Cardiac septum (tissue), 1 donor: Measurements from ENCODE around the gene SLC15A2. TPM values are rescaled to one million over a fixed set of nuclear protein-coding genes. Genes with fewer than 3 reads are reported as not detected.
A peak's percentile ranks its signal among the peaks of the same experiment; 100 is the strongest.
"Not testable (repeated sequence)": the region's sequence is repeated elsewhere in the genome, so short reads cannot be mapped to it uniquely, and the experiment has no call there.

Source experiments
- DNase-seq: peaks from one replicate; pipeline ENCODE4 v3.0.0-alpha.2; 2020; ENCODE audit warnings: low spot score
- intact Hi-C: fragments of 100-400 bp; cut with DNase I; formaldehyde crosslinking; loops from one replicate; pipeline ENCODE4 v1.14.0; 2022
- long read RNA-seq: library from polyadenylated mRNA; unstranded; transcript quantifications from one replicate; pipeline ENCODE4 v2.0.0, GENCODE V29; 2021
- total RNA-seq: library from RNA; stranded (reverse); fragmentation: NEBNext Ultra II Directional; extraction: Animal tissue kit (Norgen Biotek cat#: 25700); gene quantifications from one replicate; pipeline ENCODE4 v1.2.1, GENCODE V29; 2021
- donor health status: DM: no; HTN: no; CAD: no.

SLC15A2 gene, protein sequence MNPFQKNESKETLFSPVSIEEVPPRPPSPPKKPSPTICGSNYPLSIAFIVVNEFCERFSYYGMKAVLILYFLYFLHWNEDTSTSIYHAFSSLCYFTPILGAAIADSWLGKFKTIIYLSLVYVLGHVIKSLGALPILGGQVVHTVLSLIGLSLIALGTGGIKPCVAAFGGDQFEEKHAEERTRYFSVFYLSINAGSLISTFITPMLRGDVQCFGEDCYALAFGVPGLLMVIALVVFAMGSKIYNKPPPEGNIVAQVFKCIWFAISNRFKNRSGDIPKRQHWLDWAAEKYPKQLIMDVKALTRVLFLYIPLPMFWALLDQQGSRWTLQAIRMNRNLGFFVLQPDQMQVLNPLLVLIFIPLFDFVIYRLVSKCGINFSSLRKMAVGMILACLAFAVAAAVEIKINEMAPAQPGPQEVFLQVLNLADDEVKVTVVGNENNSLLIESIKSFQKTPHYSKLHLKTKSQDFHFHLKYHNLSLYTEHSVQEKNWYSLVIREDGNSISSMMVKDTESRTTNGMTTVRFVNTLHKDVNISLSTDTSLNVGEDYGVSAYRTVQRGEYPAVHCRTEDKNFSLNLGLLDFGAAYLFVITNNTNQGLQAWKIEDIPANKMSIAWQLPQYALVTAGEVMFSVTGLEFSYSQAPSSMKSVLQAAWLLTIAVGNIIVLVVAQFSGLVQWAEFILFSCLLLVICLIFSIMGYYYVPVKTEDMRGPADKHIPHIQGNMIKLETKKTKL
- 0.92 TPM for total RNA-seq
- long read RNA-seq = 0 reads

DNA sequence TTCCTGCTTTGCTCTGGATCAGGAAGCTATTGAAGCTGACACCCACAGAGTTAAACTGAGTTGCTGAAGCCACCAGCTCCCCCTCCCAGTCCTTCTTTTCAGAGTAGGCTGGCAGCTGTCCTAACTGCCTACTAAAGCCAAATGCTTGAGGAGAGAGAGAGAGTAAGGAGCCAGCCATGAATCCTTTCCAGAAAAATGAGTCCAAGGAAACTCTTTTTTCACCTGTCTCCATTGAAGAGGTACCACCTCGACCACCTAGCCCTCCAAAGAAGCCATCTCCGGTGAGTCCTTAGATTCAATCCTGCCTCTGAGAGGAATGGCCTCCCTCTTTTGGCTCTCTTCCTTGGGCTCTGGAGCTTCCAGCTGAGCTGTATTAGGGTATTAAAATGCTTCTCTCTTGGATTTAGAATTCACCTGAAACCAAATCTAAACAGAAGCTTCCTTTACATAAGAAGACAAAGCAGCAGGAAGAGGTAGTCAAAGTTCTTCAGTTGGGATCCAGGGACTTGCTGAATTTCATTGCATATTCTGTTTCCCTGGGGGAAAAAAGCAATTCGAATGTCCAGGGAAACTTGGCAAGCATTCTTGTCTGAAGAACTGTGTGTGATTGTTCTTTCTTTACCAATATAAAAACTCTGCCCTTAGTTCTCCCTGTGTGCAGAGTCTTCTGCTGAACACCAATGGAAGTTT lies at the start of gene SLC15A2:
TSS of gene SLC15A2 (plus strand) at position 101 of the 690 bp plus-strand sequence. CDS start at position 177, 76 bp downstream.
- intact Hi-C loops = no loop called here
- no peak for DNase-seq

- intact Hi-C loops = no loop called here
- no peak for DNase-seq
Measured at GRCh38 chr3:121844892-121845291, 49.3 kb upstream of the SLC15A2 start.

GRCh38 chr3:121852256-121852655 lies 41.9 kb upstream of the SLC15A2 start:
- no peak for DNase-seq
- intact Hi-C loops = no loop called here

GRCh38 chr3:121855555-121855954 lies 38.6 kb upstream of the SLC15A2 start:
- intact Hi-C loops = no loop called here
- DNase-seq = no peak

DNA sequence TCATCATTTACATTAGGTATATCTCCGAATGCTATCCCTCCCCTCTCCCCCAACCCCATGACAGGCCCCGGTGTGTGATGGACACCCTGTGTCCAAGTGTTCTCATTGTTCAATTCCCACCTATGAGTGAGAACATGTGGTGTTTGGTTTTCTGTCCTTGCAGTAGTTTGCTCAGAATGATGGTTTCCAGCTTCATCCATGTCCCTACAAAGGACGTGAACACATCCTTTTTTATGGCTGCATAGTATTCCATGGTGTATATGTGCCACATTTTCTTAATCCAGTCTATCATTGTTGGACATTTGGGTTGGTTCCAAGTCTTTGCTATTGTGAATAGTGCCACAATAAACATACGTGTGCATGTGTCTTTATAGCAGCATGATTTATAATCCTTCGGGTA lies 36.4 kb upstream of the SLC15A2 start:
- DNase-seq, intact Hi-C loops: not testable (repeated sequence)

DNA sequence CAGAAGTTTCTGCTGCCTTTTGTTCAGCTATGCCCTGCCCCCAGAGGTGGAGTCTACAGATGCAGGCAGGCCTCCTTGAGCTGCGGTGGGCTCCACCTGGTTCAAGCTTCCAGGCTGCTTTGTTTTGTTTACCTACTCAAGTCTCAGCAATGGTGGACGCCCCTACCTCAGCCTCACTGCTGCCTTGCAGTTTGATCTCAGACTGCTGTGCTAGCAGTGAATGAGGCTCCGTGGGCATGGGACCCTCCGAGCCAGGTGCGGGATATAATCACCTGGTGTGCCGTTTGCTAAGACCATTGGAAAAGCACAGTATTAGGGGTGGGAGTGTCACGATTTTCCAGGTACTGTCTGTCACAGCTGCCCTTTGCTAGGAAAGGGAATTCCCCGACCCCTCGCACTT lies 31.0 kb upstream of the SLC15A2 start:
- DNase-seq = peak; percentile 69
- intact Hi-C loops = not testable (repeated sequence)

DNA sequence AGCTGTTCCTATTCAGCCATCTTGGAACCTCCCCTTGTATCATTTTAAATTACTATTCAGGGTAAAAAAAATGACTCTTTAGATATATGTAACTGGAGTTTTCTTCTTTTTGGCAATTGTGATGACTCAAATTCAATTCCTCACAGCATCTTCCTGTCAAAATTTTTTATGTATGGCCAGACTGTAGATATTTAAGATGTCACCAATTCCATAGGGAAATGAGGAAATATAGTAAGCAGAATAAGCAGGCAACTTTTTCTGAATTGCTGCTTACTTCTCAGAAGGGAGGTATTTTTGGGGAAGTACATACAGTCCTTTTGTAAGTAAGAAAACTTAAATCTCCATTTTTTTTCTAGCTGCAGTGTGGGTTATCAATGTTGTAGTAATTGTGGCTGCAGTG lies 30.4 kb upstream of the SLC15A2 start:
- DNase-seq = no peak
- intact Hi-C loops = no loop called here

- DNase-seq = no peak
- intact Hi-C loops = no loop called here
Measured at GRCh38 chr3:121869736-121870135, 24.5 kb upstream of the SLC15A2 start.

DNA sequence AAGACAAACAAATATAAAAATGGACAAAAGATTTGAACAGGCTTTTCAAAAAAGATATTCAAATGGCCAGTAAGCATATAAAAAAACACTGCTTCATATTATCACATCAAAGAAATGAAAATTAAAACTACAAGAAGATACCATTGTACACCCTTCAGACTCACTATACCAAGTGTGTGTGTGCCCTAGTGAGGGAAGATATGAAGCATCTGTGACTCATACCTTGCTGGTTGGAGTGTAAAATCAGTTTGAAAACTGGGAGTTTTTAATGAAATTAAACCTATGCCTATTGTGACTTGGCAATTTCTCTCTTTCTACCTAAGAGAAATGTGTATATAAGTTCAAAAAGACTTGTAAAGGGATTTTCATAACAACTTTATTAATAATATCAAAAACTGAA lies 23.5 kb upstream of the SLC15A2 start:
- no peak for DNase-seq
- intact Hi-C loops = no loop called here

GRCh38 chr3:121871430-121871829 lies 22.8 kb upstream of the SLC15A2 start:
- intact Hi-C loops = no loop called here
- no peak for DNase-seq

DNA sequence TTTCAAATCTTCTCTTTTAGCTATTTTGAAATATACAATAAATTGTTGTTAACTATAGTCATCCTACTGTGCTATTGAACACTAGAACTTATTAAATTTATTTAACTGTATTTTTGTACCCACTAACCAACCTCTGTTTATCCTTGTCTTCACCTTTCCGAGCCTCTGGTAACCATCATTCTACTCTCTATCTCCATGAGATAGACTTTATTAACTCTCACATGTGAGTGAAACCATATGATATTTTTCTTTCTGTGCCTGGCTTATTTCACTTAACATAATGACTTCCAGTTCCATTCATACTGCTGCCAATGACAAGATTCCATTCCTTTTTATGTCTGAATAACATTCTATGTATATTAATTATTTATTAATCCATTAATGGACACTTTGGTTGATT lies 15.8 kb upstream of the SLC15A2 start:
- intact Hi-C loops = no loop called here
- DNase-seq = no peak

DNA sequence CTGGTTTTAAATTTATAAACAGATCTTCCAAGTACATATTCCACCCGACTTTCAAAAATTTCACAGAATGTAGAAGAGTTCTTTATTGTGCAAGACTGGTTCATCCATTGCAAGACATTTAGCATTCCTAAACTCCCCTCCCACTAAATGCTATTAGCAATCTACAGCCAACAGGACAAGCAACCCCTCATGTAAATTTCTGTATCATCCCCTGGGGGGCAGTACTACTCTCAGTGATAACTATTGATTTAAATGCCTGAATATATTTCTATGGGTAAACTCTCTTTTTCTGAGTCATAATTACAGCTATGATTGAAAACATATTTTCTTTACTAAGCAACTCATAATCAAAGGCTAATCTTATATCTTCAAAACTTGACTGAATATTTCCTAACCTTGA lies 10.7 kb upstream of the SLC15A2 start:
- intact Hi-C loops = no loop called here
- no peak for DNase-seq

GRCh38 chr3:121885386-121885785 lies 8.8 kb upstream of the SLC15A2 start:
- DNase-seq = no peak
- intact Hi-C loops = no loop called here

- intact Hi-C loops = no loop called here
- DNase-seq = no peak
Measured at GRCh38 chr3:121895121-121895520, 920 bp downstream of the SLC15A2 start.

GRCh38 chr3:121895736-121896135 lies 1.5 kb downstream of the SLC15A2 start:
- intact Hi-C loops = no loop called here
- no peak for DNase-seq

- DNase-seq = no peak
Measured at GRCh38 chr3:121896823-121897222, 2.6 kb downstream of the SLC15A2 start.

GRCh38 chr3:121897296-121897695 lies 3.1 kb downstream of the SLC15A2 start:
- intact Hi-C loops = no loop called here
- no peak for DNase-seq

More at GRCh38 chr3:121896823-121897222, 2.6 kb downstream of the SLC15A2 start:
- intact Hi-C loops = no loop called here

GRCh38 chr3:121913305-121913990 lies 19.2 kb downstream of the SLC15A2 start:
- intact Hi-C loops = no loop called here
- DNase-seq = no peak

DNA sequence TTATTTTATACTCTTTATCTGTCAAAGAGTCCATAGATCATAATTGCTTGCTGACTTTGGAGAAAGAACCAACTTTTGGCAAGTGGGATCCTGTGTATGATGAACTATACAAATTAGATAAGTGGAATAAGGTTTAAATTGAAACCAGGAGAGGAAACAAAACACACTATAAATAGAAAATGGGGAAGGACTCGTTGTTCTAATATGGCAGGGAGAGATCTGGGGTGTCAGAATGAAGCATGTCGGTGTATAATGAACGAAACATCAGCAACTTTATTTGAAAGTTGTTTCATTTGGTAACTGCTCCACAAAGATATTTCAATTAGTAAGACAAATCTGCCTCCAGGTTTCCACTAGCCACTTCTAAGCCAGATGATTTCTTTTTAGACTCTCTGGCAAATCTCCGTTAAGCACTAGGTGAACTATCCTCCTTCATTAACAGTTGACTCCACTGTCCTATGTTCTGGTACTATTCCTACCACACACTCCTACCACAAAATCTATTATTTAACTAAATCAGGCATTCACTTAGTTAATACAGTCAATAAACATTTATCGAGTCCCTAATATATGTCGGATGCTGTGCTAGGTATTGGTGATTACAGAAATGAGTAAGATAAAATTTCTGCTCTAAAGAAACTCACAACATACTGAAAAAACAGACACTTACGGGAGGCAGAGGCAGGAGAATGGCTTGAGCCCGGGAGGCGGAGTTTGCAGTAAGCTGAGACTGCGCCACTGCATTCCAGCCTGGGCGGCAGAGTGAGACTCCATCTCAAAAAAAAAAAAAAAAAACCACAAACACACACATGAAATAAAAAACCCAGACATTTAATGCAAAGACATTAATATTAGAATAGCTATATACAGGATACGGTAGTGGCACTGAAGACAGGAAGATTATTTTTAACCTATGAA lies 20.1 kb downstream of the SLC15A2 start:
- intact Hi-C loops = no loop called here
- no peak for DNase-seq
